K562 (cell line): ENCODE data around the gene MINDY4. TPM values are rescaled to one million over a fixed set of nuclear protein-coding genes. Genes with fewer than 3 reads are reported as not detected.

Experiments
- ATAC-seq: fragments of 200-7000 bp; cut with Tn5 transposase; 3 replicates; pipeline ENCODE4 v1.9.1; 2020; ENCODE audit warnings: moderate library complexity
- BruUV-seq: library from RNA; stranded (reverse); fragments of 400-500 nt; replicated peaks from 2 replicates; lab custom pipeline; 2021; lab: Mats Ljungman, UMichigan
- CTCF ChIA-PET: fragments of 300-600 bp; formaldehyde crosslinking; extraction: SDS; loops from one replicate; lab custom pipeline; 2021; ENCODE audit warnings: low intra/inter-chr PET ratio; lab: Yijun Ruan, JAX
- POLR2A ChIA-PET: fragments of 300-600, 350-650 bp; sonication (Branson Sonifier 250); formaldehyde crosslinking; extraction: SDS; loops from one replicate; lab custom pipeline; 2021; ENCODE audit warnings: antibody characterized with exemption, inconsistent platforms; lab: Yijun Ruan, JAX
- DNase-seq, 4 experiments: peaks; one replicate each; pipeline versions ENCODE4 v3.0.0 to v3.0.0-alpha.2; 2011 to 2018; ENCODE audit warnings: low spot score in 3 of 4, mixed read lengths in 3 of 4; ENCODE audit errors: extremely low read depth in 1 of 4
- FAIRE-seq: peaks from 2 replicates; lab custom pipeline; 2011; peaks lifted over from hg19 to GRCh38; lab: Jason Lieb, UNC
- H2AFZ ChIP-seq: 2 replicates; pipeline ENCODE4 v1.6.0; 2011; ENCODE audit warnings: low read depth, low read length, control low read depth, inconsistent platforms
- H3K27ac ChIP-seq: fragments of 200-600 bp; 3 replicates; pipeline ENCODE4 v1.8.0; 2011; ENCODE audit warnings: low read depth, mild to moderate bottlenecking, control low read depth, inconsistent platforms, low read length, moderate library complexity, mixed read lengths; ENCODE audit errors: extremely low read depth
- H3K27me3 ChIP-seq, 2 experiments: fragments of 300-600 bp in 1 of 2; 2 replicates in 1 of 2; 3 replicates in 1 of 2; pipeline versions ENCODE4 v1.6.0 to v1.8.0; 2011; ENCODE audit warnings: inconsistent platforms in 2 of 2, low read length in 2 of 2, mild to moderate bottlenecking in 1 of 2, mixed read lengths in 1 of 2, moderate library complexity in 1 of 2; ENCODE audit not compliant: control insufficient read depth in 2 of 2, insufficient read depth in 2 of 2
- H3K36me3 ChIP-seq: fragments of 300-600 bp; 3 replicates; pipeline ENCODE4 v1.8.0; 2011; ENCODE audit warnings: mild to moderate bottlenecking, low read length, inconsistent platforms; ENCODE audit not compliant: control insufficient read depth, insufficient read depth
- H3K4me1 ChIP-seq, 2 experiments: fragments of 200-600 bp in 1 of 2; replicated peaks in 1 of 2; 2 replicates in 1 of 2; 3 replicates in 1 of 2; pipeline versions ENCODE4 v1.5.1 to v1.8.0; 2011; ENCODE audit warnings: inconsistent platforms in 2 of 2, low read length in 2 of 2, mild to moderate bottlenecking in 1 of 2, mixed read lengths in 1 of 2, moderate library complexity in 1 of 2; ENCODE audit not compliant: control insufficient read depth in 2 of 2, insufficient read depth in 2 of 2
- H3K4me2 ChIP-seq: 2 replicates; pipeline ENCODE4 v1.6.1; 2011; ENCODE audit warnings: low read length, control low read depth, inconsistent platforms, mixed read lengths; ENCODE audit not compliant: insufficient read depth
- H3K4me3 ChIP-seq: fragments of 200-600 bp; sonication (generic), shearing (Covaris generic); 2 replicates; pipeline ENCODE4 v1.5.1; 2016; ENCODE audit warnings: control low read depth, inconsistent platforms
- H3K79me2 ChIP-seq: fragments of 200-600 bp; 3 replicates; pipeline ENCODE4 v1.8.0; 2011; ENCODE audit warnings: low read length, inconsistent platforms; ENCODE audit not compliant: control insufficient read depth, insufficient read depth
- H3K9ac ChIP-seq, 2 experiments: 2 replicates each; pipeline versions ENCODE4 v1.6.0 to v1.6.1; 2011; ENCODE audit warnings: low read depth in 2 of 2, low read length in 2 of 2, control low read depth in 1 of 2, inconsistent platforms in 1 of 2, mild to moderate bottlenecking in 1 of 2, mixed read lengths in 1 of 2; ENCODE audit not compliant: insufficient read depth in 1 of 2
- H3K9me1 ChIP-seq: one replicate; pipeline ENCODE4 v1.6.0; 2011; ENCODE audit warnings: inconsistent platforms, mild to moderate bottlenecking, low read length, moderate library complexity; ENCODE audit not compliant: control insufficient read depth, insufficient read depth
- H3K9me3 ChIP-seq: replicated peaks from 2 replicates; pipeline ENCODE4 v1.5.1; 2011; ENCODE audit warnings: low read depth, low read length, inconsistent platforms; ENCODE audit not compliant: control insufficient read depth, insufficient read depth
- H4K20me1 ChIP-seq: replicated peaks from 2 replicates; pipeline ENCODE4 v1.6.1; 2011; ENCODE audit warnings: low read length, inconsistent platforms, mixed read lengths; ENCODE audit not compliant: control insufficient read depth, insufficient read depth
- BHLHE40 ChIP-seq: IDR thresholded peaks from 2 replicates; pipeline ENCODE4 v1.6.1; 2011; ENCODE audit warnings: low read length, improper control_type of control experiment
- GATAD2B ChIP-seq: fragments of 450-650 bp; IDR thresholded peaks from 2 replicates; pipeline ENCODE4 v1.6.1; 2017; ENCODE audit warnings: mild to moderate bottlenecking, borderline replicate concordance
- HDAC1 ChIP-seq, 2 experiments: fragments of 450-650 bp; IDR thresholded peaks; 2 replicates each; pipeline ENCODE4 v1.6.1; 2016 to 2017; ENCODE audit warnings: inconsistent platforms in 1 of 2, mild to moderate bottlenecking in 1 of 2, moderate library complexity in 1 of 2
- NR3C1 ChIP-seq: sonication (generic); formaldehyde crosslinking; IDR thresholded peaks from 2 replicates; pipeline ENCODE4 v1.8.1; 2022; ENCODE audit warnings: missing genetic modification reagents
- PATZ1 ChIP-seq: fragments of 250-450 bp; sonication (Bioruptor Pico); IDR thresholded peaks from 2 replicates; pipeline ENCODE4 v1.5.0; 2020; ENCODE audit warnings: mild to moderate bottlenecking, borderline replicate concordance
- STAT5B ChIP-seq: fragments of 250-450 bp; sonication (Bioruptor Pico); IDR thresholded peaks from 2 replicates; pipeline ENCODE4 v1.8.0; 2021; ENCODE audit warnings: mild to moderate bottlenecking, inconsistent platforms
- TFAP4 ChIP-seq: sonication (generic); formaldehyde crosslinking; IDR thresholded peaks from 2 replicates; pipeline ENCODE4 v1.8.0; 2022; ENCODE audit warnings: missing genetic modification reagents, mild to moderate bottlenecking, moderate library complexity, borderline replicate concordance
- ZFP30 ChIP-seq: fragments of 250-450 bp; sonication (Bioruptor Pico); IDR thresholded peaks from 2 replicates; pipeline ENCODE4 v1.8.0; 2022; ENCODE audit warnings: moderate library complexity, mild to moderate bottlenecking, inconsistent platforms, borderline replicate concordance
- ZNF263 ChIP-seq: sonication (generic); formaldehyde crosslinking; IDR thresholded peaks from 2 replicates; pipeline ENCODE4 v1.8.0; 2022; ENCODE audit warnings: mild to moderate bottlenecking, missing genetic modification reagents, borderline replicate concordance
- ZNF696 ChIP-seq: fragments of 250-450 bp; sonication (Bioruptor Pico); conservative IDR thresholded peaks from 2 replicates; pipeline ENCODE4 v1.4.0; 2020; ENCODE audit warnings: mild to moderate bottlenecking, moderate library complexity
- ZNF785 ChIP-seq: fragments of 250-450 bp; sonication (Bioruptor Pico); IDR thresholded peaks from 2 replicates; pipeline ENCODE4 v1.4.0; 2020; ENCODE audit warnings: mild to moderate bottlenecking
- WGBS: fragments of 100-300 bp; shearing (Covaris generic); methylation state at CpG from one replicate; pipeline ENCODE4 v1.1.6; 2016; ENCODE audit warnings: low coverage, mixed read lengths; ENCODE audit not compliant: insufficient coverage; ENCODE audit errors: missing lambda C conversion rate; 5-methylcytosine and 5-hydroxymethylcytosine counted together
- in situ Hi-C: fragments of 300-500 bp; cut with MboI; formaldehyde crosslinking; loops from 4 replicates; pipeline ENCODE4 v1.15.0; 2018; ENCODE audit warnings: inconsistent platforms, mixed read lengths
- intact Hi-C: fragments of 100-400 bp; cut with micrococcal nuclease; formaldehyde crosslinking; loops from 2 replicates; pipeline ENCODE4 v1.14.2; 2022
- polyA plus RNA-seq, 8 experiments: library from polyadenylated mRNA; depleted of rRNA in 4 of 8; stranded (reverse) in 5 of 8; unstranded in 3 of 8; fragments of >200 nt; fragmentation: Nextera tagmentation in 2 of 8; fragmentation: Illumina TruSeq in 1 of 8; extraction: Ambion mirVana in 2 of 8; extraction: Trizol in 1 of 8; gene quantifications; 2 replicates each; pipeline versions ENCODE4 v1.2.1 to v1.2.3, GENCODE V29; 2011 to 2014; ENCODE audit warnings: inconsistent platforms in 1 of 8, missing spikeins in 1 of 8
- total RNA-seq, 7 experiments: library from RNA; depleted of rRNA in 6 of 7; stranded (reverse); fragments of >200 nt in 6 of 7; fragmentation: Illumina TruSeq in 2 of 7; extraction: Trizol in 2 of 7; gene quantifications; 2 replicates each; pipeline versions ENCODE4 v1.2.1 to v1.2.3, GENCODE V29; 2011 to 2021; ENCODE audit warnings: low replicate concordance in 1 of 7
- TF ChIP-seq, protein P1 (sequence below), 2 experiments: fragments of 150-350 bp in 1 of 2; IDR thresholded peaks; 2 replicates each; pipeline ENCODE4 v1.6.1; 2012 to 2016; ENCODE audit warnings: low read depth in 2 of 2, low read length in 2 of 2, mild to moderate bottlenecking in 1 of 2, moderate library complexity in 1 of 2

Gene MINDY4
- total and polyA plus RNA-seq, 9 of the 15 experiments (the other 6 are each of a cell fraction or from before 2014, with no cell fraction given) = 2.1 to 16.7 (median 11.0) TPM

- CTCF ChIA-PET = interaction anchor here (1.3 to 1.9 kb wide), 2 partner anchors 45 to 50 kb away, joined by 4 read pairs; no protein-coding TSS in a partner anchor
- intact Hi-C loops = no loop called here
- no peaks in the 10 kb centered on the region for H3K9me1 ChIP-seq
- 0 out of 5 replicates have a peak, but pooled peaks cover 0 to 3% of the 10 kb centered on the region in 2 experiments for H3K4me1 ChIP-seq
- TF ChIP-seq ZNF696 (CRISPR knock-in tag) (no peak), BHLHE40 (no peak), TFAP4 (CRISPR knock-in tag) (no peak), STAT5B (no peak), GATAD2B (no peak), ZNF263 (CRISPR knock-in tag) (no peak), HDAC1 (IDR thresholded peaks at IDR 0.05) (no peak), ZFP30 (CRISPR knock-in tag) (no peak), NR3C1 (CRISPR knock-in tag) (no peak), ZNF785 (no peak), PATZ1 (CRISPR knock-in tag) (no peak)
- TF ChIP-seq, protein P1, sequence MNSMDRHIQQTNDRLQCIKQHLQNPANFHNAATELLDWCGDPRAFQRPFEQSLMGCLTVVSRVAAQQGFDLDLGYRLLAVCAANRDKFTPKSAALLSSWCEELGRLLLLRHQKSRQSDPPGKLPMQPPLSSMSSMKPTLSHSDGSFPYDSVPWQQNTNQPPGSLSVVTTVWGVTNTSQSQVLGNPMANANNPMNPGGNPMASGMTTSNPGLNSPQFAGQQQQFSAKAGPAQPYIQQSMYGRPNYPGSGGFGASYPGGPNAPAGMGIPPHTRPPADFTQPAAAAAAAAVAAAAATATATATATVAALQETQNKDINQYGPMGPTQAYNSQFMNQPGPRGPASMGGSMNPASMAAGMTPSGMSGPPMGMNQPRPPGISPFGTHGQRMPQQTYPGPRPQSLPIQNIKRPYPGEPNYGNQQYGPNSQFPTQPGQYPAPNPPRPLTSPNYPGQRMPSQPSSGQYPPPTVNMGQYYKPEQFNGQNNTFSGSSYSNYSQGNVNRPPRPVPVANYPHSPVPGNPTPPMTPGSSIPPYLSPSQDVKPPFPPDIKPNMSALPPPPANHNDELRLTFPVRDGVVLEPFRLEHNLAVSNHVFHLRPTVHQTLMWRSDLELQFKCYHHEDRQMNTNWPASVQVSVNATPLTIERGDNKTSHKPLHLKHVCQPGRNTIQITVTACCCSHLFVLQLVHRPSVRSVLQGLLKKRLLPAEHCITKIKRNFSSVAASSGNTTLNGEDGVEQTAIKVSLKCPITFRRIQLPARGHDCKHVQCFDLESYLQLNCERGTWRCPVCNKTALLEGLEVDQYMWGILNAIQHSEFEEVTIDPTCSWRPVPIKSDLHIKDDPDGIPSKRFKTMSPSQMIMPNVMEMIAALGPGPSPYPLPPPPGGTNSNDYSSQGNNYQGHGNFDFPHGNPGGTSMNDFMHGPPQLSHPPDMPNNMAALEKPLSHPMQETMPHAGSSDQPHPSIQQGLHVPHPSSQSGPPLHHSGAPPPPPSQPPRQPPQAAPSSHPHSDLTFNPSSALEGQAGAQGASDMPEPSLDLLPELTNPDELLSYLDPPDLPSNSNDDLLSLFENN (IDR thresholded peaks at IDR 0.05; ENCODE audit: low read depth in 2 of 2, low read length in 2 of 2) = no peak
- H3K27ac ChIP-seq = no peak overlapping the region
- BruUV-seq = no TSS peak
- H3K4me2 ChIP-seq = no peak overlapping the region
- no peaks in the 10 kb centered on the region for H3K27me3 ChIP-seq
- H3K9me3 ChIP-seq = no peaks in the 10 kb centered on the region
- no peak for FAIRE-seq
- H3K9ac ChIP-seq = no peak overlapping the region
- no peak for DNase-seq
- in situ Hi-C loops = no loop called here
- no peaks in the 10 kb centered on the region for H4K20me1 ChIP-seq
- no peak for ATAC-seq
- peaks cover 72% of the 10 kb centered on the region; the same call in 2 of the 3 replicates for H3K36me3 ChIP-seq
- WGBS = 91% methylated on average over 4 of the region's 4 CpGs
- H2AFZ ChIP-seq = no peak overlapping the region
- H3K79me2 ChIP-seq = no peaks in the 10 kb centered on the region
- POLR2A ChIA-PET = interaction anchor here (0.6 to 2.1 kb wide), 5 partner anchors 10 to 46 kb away, joined by 3 to 5 read pairs (median 4); no protein-coding TSS in a partner anchor
- no peak overlapping the region for H3K4me3 ChIP-seq
Observed at GRCh38 chr7:30790356-30790755, 19.1 kb downstream of the MINDY4 start.
